ENCODE results near the gene TAS2R10. TPM values are rescaled to one million over a fixed set of nuclear protein-coding genes. Genes with fewer than 3 reads are reported as not detected.
A peak's percentile ranks its signal among the peaks of the same experiment; 100 is the strongest.
"Not testable (repeated sequence)": the region's sequence is repeated elsewhere in the genome, so short reads cannot be mapped to it uniquely, and the experiment has no call there.

The TAS2R10 gene, protein sequence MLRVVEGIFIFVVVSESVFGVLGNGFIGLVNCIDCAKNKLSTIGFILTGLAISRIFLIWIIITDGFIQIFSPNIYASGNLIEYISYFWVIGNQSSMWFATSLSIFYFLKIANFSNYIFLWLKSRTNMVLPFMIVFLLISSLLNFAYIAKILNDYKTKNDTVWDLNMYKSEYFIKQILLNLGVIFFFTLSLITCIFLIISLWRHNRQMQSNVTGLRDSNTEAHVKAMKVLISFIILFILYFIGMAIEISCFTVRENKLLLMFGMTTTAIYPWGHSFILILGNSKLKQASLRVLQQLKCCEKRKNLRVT
- polyA plus RNA-seq (ENCODE audit: insufficient read length in 3 of 3): 1 to 10 TPM in 1 of 3 donors, under 1 TPM in 2; 0.99 to 1.4 (median 1.00) TPM

DNA sequence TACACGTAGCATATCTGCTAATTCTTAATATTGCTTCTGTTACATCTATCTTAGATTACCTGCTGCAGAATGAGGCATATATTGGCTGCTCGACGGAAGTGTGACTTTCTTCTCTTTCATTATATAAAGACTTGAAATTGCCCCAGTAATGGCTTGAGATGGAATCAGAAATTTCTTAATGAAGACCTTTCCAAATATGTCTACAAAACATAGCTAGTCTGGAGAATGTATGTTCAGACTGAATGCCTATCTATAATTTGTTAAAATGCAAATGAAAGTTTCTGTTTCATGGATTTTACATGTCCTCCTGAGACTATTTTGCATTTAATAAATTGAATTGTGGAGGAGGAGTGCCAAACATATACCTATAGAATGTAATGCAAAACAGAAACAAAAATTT, at the start of gene TAS2R10:
TSS of gene TAS2R10 (minus strand) at position 101 of the 400 bp plus-strand sequence. CDS start at position 12, 89 bp downstream.
- DNase-seq (ENCODE audit: low read depth in 3 of 3, low spot score in 2 of 3): no peak

DNA sequence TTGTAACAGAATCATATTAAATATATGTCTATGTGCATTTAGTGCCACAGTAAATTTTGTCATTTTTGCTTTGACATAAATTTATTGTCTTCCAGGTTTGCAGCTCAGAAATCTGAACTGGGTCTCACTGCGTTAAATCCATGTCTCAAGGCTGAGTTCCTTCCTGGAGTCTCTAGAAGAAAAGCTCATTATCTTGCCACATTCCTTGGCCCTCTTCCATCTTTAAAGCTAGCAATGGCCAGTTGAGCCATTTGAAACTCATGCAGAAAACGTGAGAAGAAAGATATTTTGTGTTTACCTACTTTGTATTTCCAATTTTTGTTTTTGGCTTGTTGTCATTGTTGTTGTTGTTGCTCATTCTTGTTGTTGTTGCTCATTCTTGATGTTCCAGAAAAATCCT, 47.2 kb upstream of the TAS2R10 start:
- DNase-seq (ENCODE audit: low read depth in 3 of 3, low spot score in 2 of 3): no peak

DNA sequence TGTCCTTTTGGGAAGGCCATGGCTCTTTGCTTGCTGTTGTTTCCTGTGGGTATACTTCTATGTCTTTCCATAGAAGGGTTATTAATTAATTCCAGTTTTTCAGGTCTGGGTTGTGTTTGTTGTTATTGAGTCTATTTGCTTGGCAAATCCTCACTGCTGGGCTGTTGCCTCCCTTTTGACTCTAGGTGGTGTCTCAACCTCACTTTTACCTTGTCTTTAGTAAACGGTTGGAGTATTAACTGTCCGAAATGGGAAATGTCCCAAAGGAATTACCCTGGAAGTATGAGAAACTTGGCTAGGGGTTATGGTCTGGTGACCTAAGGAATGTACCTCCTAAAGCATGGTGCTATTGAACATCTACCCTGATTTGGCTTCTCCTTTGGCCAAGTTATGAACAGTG, 41.2 kb upstream of the TAS2R10 start:
- DNase-seq (ENCODE audit: low read depth in 3 of 3, low spot score in 2 of 3): no peak

DNA sequence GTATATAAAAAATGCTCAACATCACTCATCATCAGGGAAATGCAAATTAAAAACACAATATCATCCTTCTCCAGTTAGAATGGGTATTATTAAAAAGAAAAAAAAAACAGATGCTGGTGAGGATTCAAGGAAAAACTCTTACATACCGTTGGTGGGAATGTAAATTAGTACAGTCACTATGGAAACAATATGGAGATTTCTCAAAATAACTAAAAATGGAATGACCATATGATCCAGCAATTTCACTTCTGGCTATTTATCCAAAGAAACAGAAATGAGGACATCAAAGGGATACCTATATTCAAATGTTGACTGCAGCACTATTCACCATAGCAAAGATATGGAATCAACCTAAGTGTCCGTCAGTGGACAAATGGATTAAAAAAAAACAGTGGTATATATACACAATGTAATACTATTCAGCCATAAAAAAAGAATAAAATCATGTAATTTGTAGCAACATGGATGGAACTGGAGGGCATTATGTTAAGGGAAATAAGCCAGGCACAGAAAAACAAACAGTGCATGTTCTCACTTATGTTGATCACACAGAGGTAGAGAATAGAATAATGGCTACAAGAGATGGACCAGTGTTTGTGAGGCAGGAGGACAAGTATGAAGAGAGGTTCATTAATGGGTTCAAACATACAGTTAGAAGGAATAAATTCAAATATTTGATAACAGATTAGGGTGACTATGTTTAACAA, 37.5 kb upstream of the TAS2R10 start:
- DNase-seq (ENCODE audit: low read depth in 3 of 3, low spot score in 2 of 3): no peak

DNA sequence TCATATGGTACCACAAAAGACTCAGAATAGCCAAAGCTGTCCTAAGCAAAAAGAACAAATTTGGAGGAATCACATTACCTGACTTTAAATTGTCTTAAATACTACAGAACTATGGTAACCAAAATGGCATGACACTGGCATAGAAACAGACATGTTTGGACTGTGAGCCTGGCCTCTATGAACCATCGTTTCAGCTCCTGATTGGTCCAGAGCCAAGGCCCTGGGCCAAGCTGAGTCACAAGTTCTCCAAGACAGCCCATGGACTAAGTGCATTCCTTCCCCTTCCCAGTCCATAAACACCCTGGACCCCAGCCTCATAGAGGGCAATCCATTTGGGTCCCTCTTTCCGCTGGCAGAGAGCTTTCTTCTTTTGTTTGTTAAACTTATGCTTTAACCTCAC, 35.2 kb upstream of the TAS2R10 start:
- DNase-seq (ENCODE audit: low read depth in 3 of 3, low spot score in 2 of 3): no peak

DNA sequence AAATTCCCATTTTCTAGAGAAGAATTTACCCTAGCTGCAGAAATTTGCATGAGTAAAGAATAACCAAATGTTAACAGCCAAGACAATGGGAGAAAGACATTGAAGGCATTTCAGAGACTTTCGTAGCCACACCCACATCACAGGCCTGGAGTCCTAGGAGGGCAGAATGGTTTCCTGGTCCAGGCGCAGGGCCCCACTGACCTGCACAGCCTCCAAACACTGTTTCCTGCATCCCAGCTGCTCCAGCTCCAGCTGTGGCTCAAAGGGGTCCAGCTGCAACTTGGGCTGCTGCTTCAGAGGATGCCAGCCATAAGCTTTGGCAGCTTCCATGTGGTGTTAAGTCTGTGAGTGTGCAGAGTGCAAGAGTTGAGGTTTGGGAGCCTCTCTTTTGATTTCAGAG, 29.6 kb upstream of the TAS2R10 start:
- DNase-seq (ENCODE audit: low read depth in 3 of 3, low spot score in 2 of 3): no peak

DNA sequence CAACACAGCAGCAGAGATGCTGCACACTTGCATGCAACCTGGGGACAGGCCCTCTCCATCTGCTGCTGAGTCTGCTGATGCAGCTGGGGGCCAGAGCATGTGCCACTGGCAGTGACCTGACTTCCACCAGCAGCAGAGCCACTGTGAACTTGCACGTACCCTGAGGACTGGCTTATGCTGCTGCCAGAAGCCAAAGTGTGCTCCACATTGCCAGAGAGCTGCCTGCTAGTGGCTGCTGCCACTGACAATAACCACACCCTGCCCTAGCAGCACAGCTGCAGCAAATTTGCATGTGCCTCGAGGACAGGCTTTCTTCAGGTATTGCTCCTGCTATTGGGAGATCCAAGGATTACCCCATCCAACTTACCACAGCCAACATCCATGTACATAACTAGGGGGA, 27.6 kb upstream of the TAS2R10 start:
- DNase-seq (ENCODE audit: low read depth in 3 of 3, low spot score in 2 of 3): no peak

DNA sequence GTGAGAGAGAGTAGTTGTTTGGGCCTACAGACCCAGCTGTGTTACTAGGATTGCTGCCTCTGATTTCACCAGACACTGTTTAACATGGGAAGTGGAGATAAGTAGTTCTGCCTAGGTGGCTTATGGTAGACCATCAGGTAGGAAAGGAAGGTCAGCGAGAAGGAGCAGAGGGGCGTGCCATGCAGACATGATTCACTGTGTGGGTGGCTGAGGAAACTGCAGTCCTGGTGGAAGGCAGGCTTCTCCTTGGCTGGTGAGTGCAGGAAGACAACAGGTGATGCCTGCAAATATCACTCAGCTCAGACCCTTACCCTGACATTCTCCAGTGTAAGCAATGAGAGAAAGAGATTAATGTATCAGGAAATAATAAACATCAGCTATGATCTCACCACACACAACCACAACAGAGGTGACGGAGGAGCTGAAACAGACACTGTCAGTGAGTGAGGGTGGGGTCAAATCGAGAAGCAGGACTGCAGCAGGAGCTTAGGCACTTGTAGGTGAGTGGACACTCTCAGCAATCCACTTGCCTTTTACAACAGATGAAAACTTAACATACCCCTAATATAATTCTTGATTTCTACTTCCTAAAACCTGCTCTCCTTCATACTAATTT, 25.2 kb upstream of the TAS2R10 start:
- DNase-seq (ENCODE audit: low read depth in 3 of 3, low spot score in 2 of 3): no peak

DNA sequence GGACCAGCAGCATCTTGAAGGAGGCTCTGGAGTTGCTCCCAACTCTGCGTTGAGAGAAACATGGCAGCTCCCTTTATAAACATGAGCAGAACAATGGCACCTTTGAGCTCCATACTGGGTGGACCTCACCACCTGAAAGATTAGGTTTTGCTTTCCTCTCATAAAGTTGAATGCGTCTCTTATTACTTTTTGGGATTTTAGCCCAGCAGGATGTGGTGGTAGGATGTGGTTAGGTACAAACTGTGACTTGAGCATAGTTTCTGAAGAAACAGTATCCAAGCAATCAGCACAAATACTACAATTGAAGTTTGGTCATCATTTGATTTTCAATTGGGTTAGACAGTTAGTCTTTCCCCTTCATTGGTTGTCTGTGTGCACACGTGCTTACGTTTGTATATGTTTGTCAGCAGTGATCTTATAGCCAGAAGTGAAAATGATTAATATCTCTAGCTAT, 23.3 kb upstream of the TAS2R10 start, which contains the start of gene PRR4:
TSS of gene PRR4 (minus strand) at position 51 of the 454 bp plus-strand sequence. CDS start at position 13, 38 bp downstream.
- DNase-seq (ENCODE audit: low read depth in 3 of 3, low spot score in 2 of 3): no peak

DNA sequence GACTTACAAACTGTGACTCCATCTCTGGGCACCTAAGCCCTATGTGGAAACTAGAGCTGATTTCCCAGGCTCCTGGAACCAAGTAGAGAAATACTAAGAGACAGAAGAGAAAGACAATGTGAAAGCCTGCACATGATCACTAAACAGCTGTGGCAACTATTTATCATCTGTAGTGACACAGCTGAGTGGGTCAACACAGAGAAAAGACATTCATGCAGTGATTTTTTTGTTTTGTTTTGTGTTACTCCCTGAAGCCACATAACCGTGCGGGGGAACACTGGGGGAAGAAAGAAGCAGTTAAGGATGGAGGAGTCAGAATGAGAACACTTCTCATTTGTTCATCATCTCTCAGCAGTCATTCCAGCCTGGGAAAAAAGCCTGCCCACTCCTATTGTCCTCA, 21.6 kb upstream of the TAS2R10 start:
- peak in 1 of 3 donors; percentile 2 for DNase-seq (ENCODE audit: low read depth in 3 of 3, low spot score in 2 of 3)

DNA sequence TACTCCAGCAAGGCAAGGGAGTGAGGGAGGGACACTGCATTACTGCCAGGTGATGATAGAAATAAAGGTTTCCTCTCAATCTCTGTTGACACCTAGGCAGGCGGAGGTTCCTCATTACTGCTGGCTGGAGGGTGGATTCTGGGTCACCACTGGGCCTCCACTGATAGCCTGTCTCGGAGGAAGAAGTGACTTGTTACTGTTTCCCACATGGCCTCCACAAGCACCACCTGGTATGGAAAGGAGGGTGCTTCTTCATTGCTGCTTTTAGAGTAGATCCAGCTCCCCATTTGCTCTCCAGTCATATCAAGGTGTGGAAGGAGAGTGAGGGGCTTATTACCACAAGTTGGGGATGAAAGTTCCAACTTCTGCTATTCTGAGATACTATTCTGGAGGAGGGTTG, 16.7 kb upstream of the TAS2R10 start:
- no peak for DNase-seq (ENCODE audit: low read depth in 3 of 3, low spot score in 2 of 3)

DNA sequence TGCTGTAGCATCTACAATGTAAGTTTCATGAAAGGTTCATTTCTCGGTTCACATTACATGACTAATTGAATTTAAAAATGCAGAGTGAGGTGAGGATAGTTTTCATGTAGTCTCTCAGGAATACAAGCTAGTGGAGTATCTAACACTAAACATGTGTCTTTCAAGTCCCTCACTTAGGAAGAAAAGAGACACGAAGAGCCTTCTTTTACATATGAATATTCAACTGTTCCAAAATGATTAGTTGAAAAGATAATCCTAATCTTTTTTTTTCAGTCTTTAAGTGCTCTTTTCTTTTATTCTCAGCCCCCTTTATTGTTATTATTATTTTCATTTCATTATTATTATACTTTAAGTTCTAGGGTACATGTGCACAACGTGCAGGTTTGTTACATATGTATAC, 12.3 kb upstream of the TAS2R10 start:
- no peak for DNase-seq (ENCODE audit: low read depth in 3 of 3, low spot score in 2 of 3)

DNA sequence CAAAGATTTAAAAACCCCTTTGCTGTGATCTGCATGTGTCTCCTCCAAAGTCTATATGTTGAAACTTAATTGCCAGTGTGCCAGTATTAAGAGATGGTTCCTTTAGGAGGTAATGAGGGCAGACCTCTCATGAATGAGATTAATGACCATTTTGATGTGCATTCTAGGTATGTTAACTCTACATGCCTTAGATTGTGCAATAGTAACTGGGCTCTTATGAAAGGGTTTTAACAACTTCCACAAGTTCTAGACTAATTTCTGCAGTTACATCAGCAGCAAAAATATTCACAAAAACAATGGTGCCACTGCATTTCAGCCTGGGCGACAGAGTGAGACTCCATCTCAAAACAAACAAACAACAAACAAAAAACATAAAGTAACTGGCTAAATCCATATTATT, 3.8 kb upstream of the TAS2R10 start:
- no peak for DNase-seq (ENCODE audit: low read depth in 3 of 3, low spot score in 2 of 3)

DNA sequence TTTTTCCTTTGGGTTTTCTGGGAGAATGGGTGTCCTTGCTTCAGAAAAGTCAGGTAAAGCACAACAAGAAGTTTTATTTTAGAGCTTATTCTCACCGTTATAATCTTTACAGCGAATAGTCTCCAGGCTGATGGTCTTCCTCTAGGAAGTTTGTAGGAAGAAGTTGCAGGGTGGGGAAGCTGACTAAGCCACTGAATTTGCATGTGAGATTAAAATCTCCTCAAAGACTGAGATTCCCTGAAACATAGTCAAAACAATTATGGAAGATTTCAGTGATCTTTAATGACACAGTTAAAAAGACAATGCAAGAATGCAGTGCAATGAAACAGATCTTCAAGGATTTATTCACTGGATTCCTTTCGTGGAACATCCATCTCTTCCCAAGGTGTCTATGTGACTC, 1.2 kb downstream of the TAS2R10 start:
- DNase-seq (ENCODE audit: low read depth in 3 of 3, low spot score in 2 of 3): no peak

DNA sequence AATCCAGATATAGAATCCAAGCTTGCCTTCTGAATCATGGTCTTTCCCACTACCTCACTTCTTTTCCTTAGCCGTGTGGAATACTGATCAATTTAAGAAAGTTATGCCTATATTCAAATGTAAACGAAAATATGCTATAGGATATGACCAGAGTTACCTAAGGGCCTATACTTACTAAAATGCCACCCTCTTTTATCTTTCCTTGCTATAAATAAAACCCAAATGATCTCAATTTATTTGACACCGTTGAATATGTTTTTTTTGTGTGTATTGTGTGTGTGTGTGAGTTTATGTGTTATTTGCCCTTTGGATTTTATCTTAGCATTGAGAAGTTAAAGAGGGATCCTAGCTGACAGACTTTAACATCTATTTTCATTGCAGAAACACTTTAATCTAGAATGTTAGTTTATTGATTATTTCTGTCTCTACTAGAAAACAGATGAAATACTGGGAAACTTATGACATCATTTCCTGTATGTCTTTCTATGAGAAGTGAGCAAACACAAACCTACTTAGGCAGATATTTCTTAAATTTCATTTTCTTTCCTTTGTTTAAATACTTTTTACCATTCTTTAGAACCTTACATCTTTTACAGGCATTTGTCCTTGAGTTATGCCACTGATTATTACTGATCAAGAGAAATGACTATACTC, 14.1 kb downstream of the TAS2R10 start:
- DNase-seq (ENCODE audit: low read depth in 3 of 3, low spot score in 2 of 3): no peak

DNA sequence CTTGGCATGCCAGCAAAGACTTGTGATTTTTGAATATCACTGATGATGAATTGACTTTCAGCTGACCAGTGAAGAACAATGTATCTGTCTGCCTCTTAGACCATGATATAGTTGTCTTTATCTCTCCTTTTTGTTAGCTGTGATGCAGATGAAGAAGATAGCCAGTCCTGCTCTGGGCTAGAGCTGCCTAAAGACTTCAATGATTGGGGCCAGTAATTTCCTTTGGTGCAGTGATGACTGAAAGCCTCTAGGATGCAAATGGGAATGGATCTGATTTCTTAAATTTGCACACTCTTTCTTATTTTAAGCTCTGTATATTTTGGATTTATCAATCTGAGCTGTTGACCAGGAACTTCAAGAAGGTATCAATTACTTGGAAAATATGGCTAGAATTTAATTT, 16.1 kb downstream of the TAS2R10 start, which contains the start of gene TAS2R9:
TSS of gene TAS2R9 (minus strand) at position 101 of the 400 bp plus-strand sequence. CDS start at position 8, 93 bp downstream.
- no peak for DNase-seq (ENCODE audit: low read depth in 3 of 3, low spot score in 2 of 3)

DNA sequence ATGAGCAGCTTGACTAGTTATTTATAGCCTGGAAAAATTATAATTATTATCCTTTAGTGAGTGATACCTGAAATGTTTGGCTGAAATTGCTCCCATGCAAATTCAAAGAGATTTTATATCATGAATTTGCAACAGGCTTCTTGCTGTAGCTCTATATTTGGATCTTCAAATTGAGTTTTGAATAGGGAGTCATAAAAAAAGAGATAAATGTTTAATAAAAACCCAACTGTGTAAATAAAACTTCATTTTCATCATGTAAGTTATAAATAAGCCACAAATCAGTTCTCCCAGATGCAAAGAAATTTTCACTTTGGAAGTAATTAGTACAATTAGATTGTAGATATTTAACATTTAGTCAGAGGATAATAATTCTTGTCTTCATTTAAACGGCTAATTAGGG, 19.0 kb downstream of the TAS2R10 start, which contains the start of gene TAS2R8:
TSS of gene TAS2R8 (minus strand) at position 101 of the 400 bp plus-strand sequence. CDS start 306 bp downstream, outside the sequence.
- no peak for DNase-seq (ENCODE audit: low read depth in 3 of 3, low spot score in 2 of 3)

DNA sequence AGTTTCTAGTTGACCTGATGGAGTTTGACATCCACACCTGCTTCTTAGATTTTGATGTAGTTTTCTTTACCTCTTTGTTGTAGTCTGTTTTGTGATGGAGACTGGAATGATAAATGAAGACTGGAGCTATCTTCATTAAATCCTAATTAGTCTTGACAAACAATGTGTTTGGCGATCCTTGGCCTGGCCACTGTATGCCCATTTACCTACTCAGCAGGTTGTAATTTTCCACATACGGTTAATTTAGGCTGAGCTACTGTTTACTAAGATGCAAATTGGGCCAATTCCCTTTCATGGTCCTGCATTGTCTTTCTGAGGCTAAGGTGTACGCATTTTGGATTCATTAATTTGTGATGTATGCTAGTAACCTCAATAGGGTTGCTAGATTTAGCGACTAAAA, 23.6 kb downstream of the TAS2R10 start, which contains the start of gene TAS2R7:
TSS of gene TAS2R7 (minus strand) at position 41 of the 400 bp plus-strand sequence. CDS start 57 bp downstream, outside the sequence.
- DNase-seq (ENCODE audit: low read depth in 3 of 3, low spot score in 2 of 3): no peak

DNA sequence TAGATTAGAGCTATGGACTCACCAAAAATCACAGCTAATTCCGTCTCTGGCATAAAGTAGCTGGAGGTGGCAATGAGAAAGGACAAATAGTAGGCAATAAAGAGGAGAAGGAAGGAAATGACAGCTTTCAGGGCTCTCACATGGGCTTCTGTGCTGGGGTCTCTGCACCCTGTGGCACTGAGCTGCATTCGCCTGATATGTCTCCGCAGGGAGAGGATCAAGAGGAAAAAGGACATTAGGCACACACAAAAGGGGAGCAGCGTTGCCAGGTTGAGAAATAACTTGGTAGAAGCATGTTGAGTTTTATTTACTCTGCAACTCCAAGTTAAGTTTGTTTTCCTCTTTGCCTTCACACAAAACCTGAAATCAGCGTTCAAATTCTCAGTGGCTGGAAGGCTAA, 24.4 kb downstream of the TAS2R10 start:
- DNase-seq (ENCODE audit: low read depth in 3 of 3, low spot score in 2 of 3): no peak

DNA sequence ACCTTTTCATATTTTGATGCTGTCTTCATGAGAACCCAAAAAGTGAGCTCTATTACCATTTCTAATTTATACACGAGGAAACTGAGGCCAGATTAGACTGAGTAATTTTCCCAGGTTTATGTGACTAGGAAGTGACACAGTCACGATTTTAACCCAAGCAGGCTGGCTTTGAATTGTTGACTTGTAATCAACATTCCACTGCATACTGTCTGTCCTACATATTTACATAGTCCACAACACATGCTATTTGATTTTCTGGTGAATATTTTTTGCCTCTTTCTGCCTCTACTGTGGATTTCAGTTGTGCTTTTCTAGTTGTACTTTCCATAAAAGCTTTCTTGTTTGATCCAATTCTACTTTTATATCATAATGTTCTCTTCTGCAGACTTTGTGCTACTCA, 31.9 kb downstream of the TAS2R10 start:
- no peak for DNase-seq (ENCODE audit: low read depth in 3 of 3, low spot score in 2 of 3)

DNA sequence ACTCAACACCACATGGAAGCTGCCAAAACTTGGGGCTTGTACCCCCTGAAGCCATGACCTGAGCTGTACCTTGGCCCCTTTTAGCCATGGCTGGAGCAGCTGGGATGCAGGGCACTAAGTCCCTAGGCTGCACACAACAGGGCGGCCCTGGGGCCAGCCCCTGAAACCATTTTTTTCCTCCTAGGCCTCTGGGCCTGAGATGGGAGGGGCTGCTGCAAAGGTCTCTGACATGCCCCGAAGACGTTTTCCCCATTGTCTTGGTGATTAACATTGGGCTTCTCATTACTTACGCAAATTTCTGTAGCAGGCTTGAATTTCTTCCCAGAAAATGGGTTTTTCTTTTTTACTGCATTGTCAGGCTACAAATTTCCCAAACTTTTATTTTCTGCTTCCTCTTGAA, 34.4 kb downstream of the TAS2R10 start:
- DNase-seq (ENCODE audit: low read depth in 3 of 3, low spot score in 2 of 3): not testable (repeated sequence)

Data from right renal cortex interstitium (tissue), 3 donors.